ENCODE measurements around the gene SECISBP2. TPM values are rescaled to one million over a fixed set of nuclear protein-coding genes. Genes with fewer than 3 reads are reported as not detected.

The SECISBP2 gene
- polyA plus RNA-seq, 1 of the 3 experiments (the other 2 are of a cell fraction), result 21.2 TPM

- Histone ChIP-seq H3K4me2 (no peak overlapping the region), H3K4me1 (ENCODE audit: control insufficient read depth in 1 of 2, insufficient read depth in 2 of 2, low read depth in 1 of 2, low read length in 1 of 2) (peaks cover 0 to 40% of the 10 kb centered on the region in 2 experiments; a peak in 2 of 4 replicates), H3K9me3 (no peaks in the 10 kb centered on the region), H3K9me2 (no peaks in the 10 kb centered on the region), H3K27me3 (ENCODE audit: insufficient read depth) (no peaks in the 10 kb centered on the region), H3F3A (replicated peaks; ENCODE audit: insufficient read depth) (no peaks in the 10 kb centered on the region), H3K27ac (ENCODE audit: low read depth in 2 of 2, low read length in 1 of 2) (no peak overlapping the region), H3K9ac (no peak overlapping the region), H3K79me2 (ENCODE audit: insufficient read depth) (no peaks in the 10 kb centered on the region), H3K36me3 (replicated peaks in 1 of 2; ENCODE audit: control insufficient read depth in 1 of 2, insufficient read depth in 2 of 2, low read length in 1 of 2) (peaks cover 6 to 47% of the 10 kb centered on the region in 2 experiments), H3K4me3 (ENCODE audit: low read depth in 2 of 2, low read length in 1 of 2) (no peak overlapping the region), H2AFZ (ENCODE audit: low read depth) (no peak overlapping the region), H4K20me1 (ENCODE audit: insufficient read depth) (no peaks in the 10 kb centered on the region)
- ChIA-PET POLR2A (interaction anchor here (0.9 kb wide), 1 partner anchor 12 kb away, joined by 3 read pairs; no protein-coding TSS in a partner anchor), CTCF (no interaction called here)
- TF ChIP-seq USF2 (IDR thresholded peaks at IDR 0.05; ENCODE audit: borderline replicate concordance, low read depth, low read length), result no peak
- TF ChIP-seq MAX (IDR thresholded peaks at IDR 0.05; ENCODE audit: low read depth), result no peak
- no peak for TF ChIP-seq RAD21 (IDR thresholded peaks at IDR 0.05; ENCODE audit: low read length)
- WGBS (ENCODE audit: low lambda C conversion rate), result 92% methylated on average over 4 of the region's 10 CpGs
- no peak for DNase-seq
Measured at GRCh38 chr9:89362647-89363310, 44.5 kb downstream of the SECISBP2 start.

GRCh38 chr9:89363311-89363670 lies 45.0 kb downstream of the SECISBP2 start:
- no peaks in the 10 kb centered on the region for H4K20me1 ChIP-seq (ENCODE audit: insufficient read depth)
- H3K36me3 ChIP-seq (replicated peaks in 1 of 2; ENCODE audit: control insufficient read depth in 1 of 2, insufficient read depth in 2 of 2, low read length in 1 of 2), result peaks cover 6 to 42% of the 10 kb centered on the region in 2 experiments
- peaks cover 0 to 35% of the 10 kb centered on the region in 2 experiments; a peak in 2 of 4 replicates for H3K4me1 ChIP-seq (ENCODE audit: control insufficient read depth in 1 of 2, insufficient read depth in 2 of 2, low read depth in 1 of 2, low read length in 1 of 2)
- WGBS (ENCODE audit: low lambda C conversion rate), result 75% methylated on average over 4 of the region's 6 CpGs
- H3K9me3 ChIP-seq, result no peaks in the 10 kb centered on the region
- POLR2A ChIA-PET, result interaction anchor here (0.9 kb wide), 1 partner anchor 12 kb away, joined by 3 read pairs; no protein-coding TSS in a partner anchor
- no peak overlapping the region for H2AFZ ChIP-seq (ENCODE audit: low read depth)
- H3K9me2 ChIP-seq, result no peaks in the 10 kb centered on the region
- TF ChIP-seq IRF3 (IDR thresholded peaks at IDR 0.05; ENCODE audit: low read depth, low read length) (no peak), RCOR1 (IDR thresholded peaks at IDR 0.05; ENCODE audit: low read length) (no peak), CTCF (IDR thresholded peaks at IDR 0.05) (no peak), JUND (IDR thresholded peaks at IDR 0.05) (no peak), FOSL2 (IDR thresholded peaks at IDR 0.05; ENCODE audit: borderline replicate concordance, low read depth) (no peak), FOXJ3 (CRISPR knock-in tag; IDR thresholded peaks at IDR 0.05) (no peak), ZBTB33 (IDR thresholded peaks at IDR 0.05; ENCODE audit: borderline replicate concordance, low read depth) (no peak), POLR2AphosphoS5 (IDR thresholded peaks at IDR 0.05; ENCODE audit: low read depth, low read length) (no peak), MEF2A (IDR thresholded peaks at IDR 0.05; ENCODE audit: borderline replicate concordance, low read depth) (no peak), TEAD4 (IDR thresholded peaks at IDR 0.05; ENCODE audit: borderline replicate concordance, insufficient read depth) (no peak), PBX3 (IDR thresholded peaks at IDR 0.05) (no peak)
- H3K9ac ChIP-seq, result no peak overlapping the region
- H3K79me2 ChIP-seq (ENCODE audit: insufficient read depth), result no peaks in the 10 kb centered on the region
- CTCF ChIA-PET, result interaction anchor here (1.4 kb wide), 1 partner anchor 186 kb away, joined by 6 read pairs; no protein-coding TSS in a partner anchor
- no peak for DNase-seq
- no peak overlapping the region for H3K4me2 ChIP-seq
- H3K27ac ChIP-seq (ENCODE audit: low read depth in 2 of 2, low read length in 1 of 2), result no peak overlapping the region
- no peak overlapping the region for H3K4me3 ChIP-seq (ENCODE audit: low read depth in 2 of 2, low read length in 1 of 2)
- no peaks in the 10 kb centered on the region for H3K27me3 ChIP-seq (ENCODE audit: insufficient read depth)
- H3F3A ChIP-seq (replicated peaks; ENCODE audit: insufficient read depth), result no peaks in the 10 kb centered on the region
